ENCODE results near the gene RHOG. TPM values are rescaled to one million over a fixed set of nuclear protein-coding genes. Genes with fewer than 3 reads are reported as not detected.
"Not testable (repeated sequence)": the region's sequence is repeated elsewhere in the genome, so short reads cannot be mapped to it uniquely, and the experiment has no call there.

RHOG gene
- total and polyA plus RNA-seq, 4 experiments from 2014 or later = 99.4 to 228 (median 114) TPM

DNA sequence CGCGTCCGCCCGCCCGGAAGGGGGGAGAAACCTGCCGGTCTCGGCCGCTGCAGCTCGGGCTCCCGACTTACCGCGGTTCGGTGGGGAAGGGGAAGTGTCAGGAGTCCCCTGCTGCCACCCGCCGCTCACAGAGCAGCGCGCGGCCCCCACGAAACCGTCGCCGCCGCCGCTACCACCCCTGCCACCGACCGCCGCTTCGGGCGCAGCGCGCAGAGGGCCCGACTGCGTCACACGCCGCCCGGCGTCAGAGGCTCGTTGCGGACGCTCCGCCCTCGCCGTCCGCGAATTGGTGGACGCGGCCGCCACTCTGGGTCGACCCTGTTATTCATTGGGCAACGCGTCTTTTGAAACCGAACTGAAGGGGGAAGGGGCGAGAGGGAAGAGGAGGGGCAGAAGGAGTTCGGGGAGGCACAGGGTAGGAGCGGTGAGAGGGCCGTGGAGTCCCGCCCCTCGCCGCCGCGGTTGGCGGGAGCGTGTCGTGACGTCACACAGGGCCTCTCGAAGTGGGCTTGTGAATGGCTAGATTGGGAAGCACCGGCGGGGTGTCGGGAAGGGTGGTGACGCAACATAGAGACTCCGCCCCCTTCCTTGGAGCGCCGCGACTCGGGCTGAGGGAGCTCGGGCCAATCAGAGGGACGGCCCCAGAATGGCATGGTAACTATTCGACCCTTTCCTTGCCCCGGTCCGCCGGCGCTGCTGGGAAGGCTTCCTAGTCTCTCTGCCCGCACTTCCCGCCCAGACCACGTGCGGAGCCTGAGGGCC is 43.2 kb downstream of the RHOG start, which contains the start of gene NUP98:
Gene NUP98 (minus strand): TSS at position 226 of the 762 bp plus-strand sequence. CDS start 15,437 bp downstream, outside the sequence.
- peaks cover 26 to 61% (median 45%) of the 10 kb centered on the region in 4 donors for H3K4me1 Mint-ChIP-seq
- no peaks in the 10 kb centered on the region for H3K27me3 Mint-ChIP-seq
- H3K4me3 ChIP-seq (ENCODE audit: low read length in 2 of 2) = peak within 1 kb of the TSS; percentile 89 to 98

DNA sequence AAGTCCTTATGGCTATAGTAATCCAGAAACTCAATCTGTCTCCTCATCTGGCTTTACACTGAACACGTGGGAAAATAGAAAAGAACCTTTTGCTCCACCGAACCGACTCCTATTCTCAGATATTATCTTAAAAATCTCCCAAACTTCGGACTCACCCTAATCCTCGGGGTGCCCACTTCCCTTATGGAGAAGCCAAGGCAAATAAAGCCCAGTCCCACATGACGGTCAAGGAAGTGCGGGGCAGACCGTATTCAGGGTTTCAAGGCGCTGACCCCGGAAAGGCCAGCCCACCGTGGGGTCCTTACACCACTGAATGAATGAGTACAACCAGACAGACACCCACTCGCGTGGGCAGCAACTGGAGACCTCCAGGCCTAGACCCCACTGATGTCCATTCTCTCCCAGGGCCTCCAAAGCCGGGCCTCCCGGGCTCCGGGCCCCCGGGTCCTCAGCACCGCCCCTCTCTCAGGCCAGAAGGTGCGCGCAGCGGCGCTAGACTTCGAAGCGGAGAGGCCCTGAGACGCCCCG is 43.9 kb downstream of the RHOG start:
- H3K27ac ChIP-seq (ENCODE audit: low read depth, low read length) = peak overlapping the region; percentile 99
- Mint-ChIP-seq H3K36me3 (peaks cover 4 to 40% of the 10 kb centered on the region in 2 donors), H3K4me1 (peaks cover 28 to 64% (median 45%) of the 10 kb centered on the region in 4 donors), H3K9me3 (no peaks in the 10 kb centered on the region), H3K27me3 (no peaks in the 10 kb centered on the region), H3K27ac (peak overlapping the region; percentile 96 to 100 (median 99)), H3K4me3 (peak overlapping the region; percentile 91 to 98 (median 96))
- H3K4me3 ChIP-seq (ENCODE audit: low read length in 2 of 2) = peak overlapping the region; percentile 89 to 98
- intact Hi-C loops (cut with micrococcal nuclease) = loop anchor here (1.0 kb wide), 5 partner anchors 11 to 297 kb away; partner anchors contain the start of genes PGAP2 and RRM1
- ChIA-PET POLR2A (ENCODE audit: partially characterized antibody) (interaction anchor here (0.5 to 6.6 kb wide), 12 partner anchors 9 to 304 kb away, joined by 3 to 91 read pairs (median 5); partner anchors contain the start of genes PGAP2, RHOG and STIM1), CTCF (ENCODE audit: partially characterized antibody) (interaction anchor here (1.2 to 3.9 kb wide), 3 partner anchors 11 to 276 kb away, joined by 4 to 25 read pairs (median 12); partner anchors contain the start of gene PGAP2)
- peaks cover 20% of the 10 kb centered on the region for H3K36me3 ChIP-seq (ENCODE audit: insufficient read depth, low read length)
- no peak for DNase-seq
- H3K27me3 ChIP-seq (ENCODE audit: insufficient read depth, low read length) = no peaks in the 10 kb centered on the region
- H3K4me1 ChIP-seq (ENCODE audit: insufficient read depth, low read length) = peaks cover 42% of the 10 kb centered on the region
- no peaks in the 10 kb centered on the region for H3K9me3 ChIP-seq (ENCODE audit: control insufficient read depth in 1 of 2, low read length in 2 of 2)

More for the DNA sequence above, 43.2 kb downstream of the RHOG start, which contains the start of gene NUP98:
- CTCF ChIA-PET (ENCODE audit: partially characterized antibody) = interaction anchor here (0.6 to 3.3 kb wide), 6 partner anchors 8 to 44 kb away, joined by 3 to 23 read pairs (median 3); partner anchors contain the start of gene PGAP2
- Mint-ChIP-seq H3K4me3 (peak within 1 kb of the TSS; percentile 91 to 98 (median 96)), H3K27ac (peak within 1 kb of the TSS; percentile 96 to 100 (median 99)), H3K9me3 (no peaks in the 10 kb centered on the region), H3K36me3 (peaks cover 4 to 35% of the 10 kb centered on the region in 2 donors)
- intact Hi-C loops (cut with micrococcal nuclease) = loop anchor here (1.0 kb wide), 5 partner anchors 11 to 297 kb away; partner anchors contain the start of genes PGAP2 and RRM1
- POLR2A ChIA-PET (ENCODE audit: partially characterized antibody) = interaction anchor here (0.6 to 6.6 kb wide), 12 partner anchors 8 to 145 kb away, joined by 3 to 91 read pairs (median 5); partner anchors contain the start of genes PGAP2, RHOG and STIM1
- H3K4me1 ChIP-seq (ENCODE audit: insufficient read depth, low read length) = peaks cover 42% of the 10 kb centered on the region
- H3K27ac ChIP-seq (ENCODE audit: low read depth, low read length) = peak within 1 kb of the TSS; percentile 99
- H3K27me3 ChIP-seq (ENCODE audit: insufficient read depth, low read length) = no peaks in the 10 kb centered on the region
- H3K36me3 ChIP-seq (ENCODE audit: insufficient read depth, low read length) = peaks cover 17% of the 10 kb centered on the region
- peak; percentile 100 for DNase-seq
- no peaks in the 10 kb centered on the region for H3K9me3 ChIP-seq (ENCODE audit: control insufficient read depth in 1 of 2, low read length in 2 of 2)

DNA sequence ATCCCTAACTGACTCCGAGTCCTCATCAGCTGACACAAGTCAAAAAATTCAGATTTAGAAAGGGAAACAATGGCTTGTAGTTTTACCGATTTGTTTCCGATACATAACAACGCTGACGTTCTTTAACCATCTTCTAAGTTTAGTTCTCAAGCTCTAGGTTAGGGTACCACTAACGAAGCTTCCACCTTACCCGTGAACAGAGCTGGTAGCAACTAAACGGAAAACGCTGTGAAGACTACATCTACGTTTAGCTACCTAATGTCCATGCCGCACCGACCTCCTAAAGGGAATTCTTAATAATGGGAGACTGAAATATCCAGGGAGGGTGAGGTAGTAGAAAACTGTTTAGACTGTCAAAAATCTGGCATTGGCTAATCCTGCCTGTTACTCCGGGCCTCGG is 44.4 kb downstream of the RHOG start:
- Mint-ChIP-seq H3K4me1 (peaks cover 28 to 64% (median 45%) of the 10 kb centered on the region in 4 donors), H3K9me3 (no peaks in the 10 kb centered on the region), H3K27ac (peak overlapping the region; percentile 96 to 100 (median 99)), H3K27me3 (no peaks in the 10 kb centered on the region), H3K36me3 (peaks cover 4 to 40% of the 10 kb centered on the region in 2 donors), H3K4me3 (peak overlapping the region; percentile 91 to 98 (median 96))
- Histone ChIP-seq H3K4me1 (ENCODE audit: insufficient read depth, low read length) (peaks cover 42% of the 10 kb centered on the region), H3K36me3 (ENCODE audit: insufficient read depth, low read length) (peaks cover 20% of the 10 kb centered on the region), H3K27ac (ENCODE audit: low read depth, low read length) (peak overlapping the region; percentile 99), H3K9me3 (ENCODE audit: control insufficient read depth in 1 of 2, low read length in 2 of 2) (no peaks in the 10 kb centered on the region), H3K4me3 (ENCODE audit: low read length in 2 of 2) (peak overlapping the region; percentile 89 to 98), H3K27me3 (ENCODE audit: insufficient read depth, low read length) (no peaks in the 10 kb centered on the region)
- DNase-seq = peak in 3 of 5 donors; percentile 16 to 19 (median 19)
- intact Hi-C loops (cut with micrococcal nuclease) = no loop called here
- ChIA-PET CTCF (ENCODE audit: partially characterized antibody) (interaction anchor here (0.9 to 3.9 kb wide), 4 partner anchors 12 to 276 kb away, joined by 3 to 25 read pairs (median 8); partner anchors contain the start of gene PGAP2), POLR2A (ENCODE audit: partially characterized antibody) (interaction anchor here (0.5 to 6.6 kb wide), 7 partner anchors 8 to 305 kb away, joined by 3 to 91 read pairs (median 17); partner anchors contain the start of genes PGAP2, RHOG and STIM1)

DNA sequence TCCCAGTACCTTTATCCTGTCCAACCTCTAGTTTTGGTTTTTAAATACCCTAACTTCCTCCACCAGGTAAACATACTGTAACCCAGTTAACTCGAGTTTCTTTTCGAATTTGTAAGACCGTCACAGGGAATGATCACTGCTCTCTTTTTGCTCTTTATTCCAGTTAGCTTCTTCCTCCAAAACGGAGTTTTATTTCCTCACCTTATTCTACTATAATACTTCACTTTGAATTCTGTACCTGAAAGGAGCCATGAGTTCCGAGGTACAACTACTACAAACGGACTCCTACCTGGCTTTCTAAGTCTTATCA is 44.8 kb downstream of the RHOG start:
- Histone ChIP-seq H3K4me1 (ENCODE audit: insufficient read depth, low read length) (peaks cover 42% of the 10 kb centered on the region), H3K27me3 (ENCODE audit: insufficient read depth, low read length) (no peaks in the 10 kb centered on the region), H3K9me3 (ENCODE audit: control insufficient read depth in 1 of 2, low read length in 2 of 2) (no peaks in the 10 kb centered on the region), H3K27ac (ENCODE audit: low read depth, low read length) (peak overlapping the region; percentile 99), H3K36me3 (ENCODE audit: insufficient read depth, low read length) (peaks cover 20% of the 10 kb centered on the region), H3K4me3 (ENCODE audit: low read length in 2 of 2) (peak overlapping the region; percentile 89 to 98)
- ChIA-PET POLR2A (ENCODE audit: partially characterized antibody) (interaction anchor here (0.6 to 6.6 kb wide), 6 partner anchors 8 to 253 kb away, joined by 3 to 91 read pairs (median 19); partner anchors contain the start of genes PGAP2, RHOG and STIM1), CTCF (ENCODE audit: partially characterized antibody) (interaction anchor here (0.9 to 3.9 kb wide), 4 partner anchors 12 to 277 kb away, joined by 3 to 25 read pairs (median 8); partner anchors contain the start of gene PGAP2)
- Mint-ChIP-seq H3K27me3 (no peaks in the 10 kb centered on the region), H3K36me3 (peaks cover 4 to 40% of the 10 kb centered on the region in 2 donors), H3K4me3 (peak overlapping the region; percentile 91 to 98 (median 96)), H3K27ac (peak overlapping the region; percentile 96 to 100 (median 99)), H3K4me1 (peaks cover 28 to 64% (median 45%) of the 10 kb centered on the region in 4 donors), H3K9me3 (no peaks in the 10 kb centered on the region)
- peak in 1 of 5 donors; percentile 11 for DNase-seq
- intact Hi-C loops (cut with micrococcal nuclease) = no loop called here

DNA sequence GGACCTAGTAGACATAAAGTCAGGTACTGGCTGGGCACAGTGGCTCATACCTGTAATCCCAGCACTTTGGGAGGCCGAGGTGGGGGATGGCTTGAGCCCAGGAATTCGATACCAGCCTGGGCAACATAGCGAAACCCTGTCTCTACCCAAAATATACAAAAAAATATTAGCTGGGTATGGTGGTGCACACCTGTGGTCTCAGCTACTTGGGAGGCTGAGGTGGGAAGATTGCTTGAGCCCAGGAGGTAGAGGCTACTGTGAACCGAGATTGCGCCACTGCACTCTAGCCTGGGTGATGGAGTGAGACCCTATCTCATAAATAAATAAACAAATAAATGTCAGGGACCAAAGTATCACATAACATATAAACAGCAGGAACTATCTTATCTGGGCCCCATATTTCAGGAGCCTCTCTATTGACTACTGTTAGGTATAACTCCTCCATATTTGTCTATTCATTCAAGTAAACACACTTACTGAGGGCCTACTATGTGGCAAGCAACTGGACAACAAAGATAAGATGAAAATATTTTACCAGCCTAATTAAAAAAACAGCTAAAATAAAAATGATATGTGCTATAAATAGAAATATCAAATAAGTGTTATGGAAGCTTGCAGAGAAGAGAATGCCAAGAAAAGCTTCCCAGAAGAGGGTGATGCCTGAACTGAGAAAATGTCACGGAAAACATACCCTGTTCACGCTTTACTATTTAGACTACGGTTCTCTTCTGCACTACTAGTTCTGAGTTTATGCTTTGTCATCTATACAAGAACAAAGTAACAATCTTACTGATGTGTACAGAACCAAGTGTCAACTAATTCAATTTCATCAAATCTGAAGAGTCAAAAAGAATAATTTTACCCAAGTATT is 45.4 kb downstream of the RHOG start:
- H3K27ac Mint-ChIP-seq = peak overlapping the region; percentile 96 to 100 (median 99)
- Histone ChIP-seq H3K27ac (ENCODE audit: low read depth, low read length) (peak overlapping the region; percentile 99), H3K9me3 (ENCODE audit: control insufficient read depth in 1 of 2, low read length in 2 of 2) (no peaks in the 10 kb centered on the region), H3K27me3 (ENCODE audit: insufficient read depth, low read length) (no peaks in the 10 kb centered on the region), H3K4me3 (ENCODE audit: low read length in 2 of 2) (peak overlapping the region; percentile 89 to 98), H3K4me1 (ENCODE audit: insufficient read depth, low read length) (peaks cover 45% of the 10 kb centered on the region), H3K36me3 (ENCODE audit: insufficient read depth, low read length) (peaks cover 20% of the 10 kb centered on the region)
- no peak for DNase-seq
- H3K27me3 Mint-ChIP-seq = no peaks in the 10 kb centered on the region
- intact Hi-C loops (cut with micrococcal nuclease) = no loop called here
- peak overlapping the region; percentile 91 to 98 (median 96) for H3K4me3 Mint-ChIP-seq
- ChIA-PET POLR2A (ENCODE audit: partially characterized antibody) (interaction anchor here (3.0 to 6.6 kb wide), 4 partner anchors 10 to 59 kb away, joined by 17 to 91 read pairs (median 44); partner anchors contain the start of genes PGAP2, RHOG and STIM1), CTCF (ENCODE audit: partially characterized antibody) (interaction anchor here (0.9 to 3.9 kb wide), 4 partner anchors 13 to 277 kb away, joined by 3 to 25 read pairs (median 8); partner anchors contain the start of gene PGAP2)
- H3K4me1 Mint-ChIP-seq = peaks cover 31 to 67% (median 47%) of the 10 kb centered on the region in 4 donors
- H3K9me3 Mint-ChIP-seq = no peaks in the 10 kb centered on the region
- H3K36me3 Mint-ChIP-seq = peaks cover 4 to 42% of the 10 kb centered on the region in 2 donors

DNA sequence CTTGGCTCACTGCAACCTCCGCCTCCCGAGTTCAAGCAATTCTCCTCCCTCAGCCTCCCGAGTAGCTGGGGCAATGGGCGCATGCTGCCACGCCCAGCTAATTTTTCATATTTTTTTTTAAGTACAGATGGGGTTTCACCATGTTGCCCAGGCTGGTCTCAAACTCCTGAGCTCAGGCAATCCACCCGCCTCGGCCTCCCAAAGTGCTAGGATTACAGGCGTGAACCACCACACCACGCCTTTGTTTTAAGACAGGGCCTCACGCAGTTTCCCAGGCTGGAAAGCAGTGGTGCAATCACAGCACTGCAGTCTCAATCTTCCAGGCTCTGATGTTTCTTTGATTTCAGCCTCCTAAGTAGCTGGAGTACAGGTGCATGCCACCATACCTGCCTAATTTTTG is 46.4 kb downstream of the RHOG start:
- intact Hi-C loops (cut with micrococcal nuclease); H3K4me3 ChIP-seq (ENCODE audit: low read length in 2 of 2); H3K27ac ChIP-seq (ENCODE audit: low read depth, low read length); H3K27me3 Mint-ChIP-seq; H3K9me3 ChIP-seq (ENCODE audit: control insufficient read depth in 1 of 2, low read length in 2 of 2); H3K9me3 Mint-ChIP-seq; H3K27me3 ChIP-seq (ENCODE audit: insufficient read depth, low read length); DNase-seq: not testable (repeated sequence)
- peak overlapping the region in 2 of 8 donors; percentile 15 to 17 for H3K4me3 Mint-ChIP-seq
- H3K27ac Mint-ChIP-seq = peak overlapping the region in 5 of 7 donors; percentile 24 to 96 (median 46)
- H3K4me1 ChIP-seq (ENCODE audit: insufficient read depth, low read length) = peaks cover 53% of the 10 kb centered on the region
- peaks cover 4 to 47% of the 10 kb centered on the region in 2 donors for H3K36me3 Mint-ChIP-seq
- peaks cover 32 to 68% (median 51%) of the 10 kb centered on the region in 4 donors for H3K4me1 Mint-ChIP-seq
- ChIA-PET POLR2A (ENCODE audit: partially characterized antibody) (interaction anchor here (1.0 to 6.6 kb wide), 3 partner anchors 9 to 43 kb away, joined by 3 to 91 read pairs (median 5); partner anchors contain the start of genes PGAP2 and RHOG), CTCF (ENCODE audit: partially characterized antibody) (interaction anchor here (2.9 to 3.9 kb wide), 2 partner anchors 14 to 278 kb away, joined by 12 to 25 read pairs; partner anchors contain the start of gene PGAP2)
- H3K36me3 ChIP-seq (ENCODE audit: insufficient read depth, low read length) = peaks cover 20% of the 10 kb centered on the region
